ENCODE data around the gene RABGAP1L.

- TF ChIP-seq POLR2A (IDR thresholded peaks at IDR 0.05) (no peak), CTCF (IDR thresholded peaks at IDR 0.05) (no peak)
These were observed 845.9 kb downstream of the RABGAP1L start for GRCh38 chr1:175005085-175005783.
